ENCODE results near the gene USP33. TPM values are rescaled to one million over a fixed set of nuclear protein-coding genes. Genes with fewer than 3 reads are reported as not detected.
A peak's percentile ranks its signal among the peaks of the same experiment; 100 is the strongest.
"Not testable (repeated sequence)": the region's sequence is repeated elsewhere in the genome, so short reads cannot be mapped to it uniquely, and the experiment has no call there.

USP33 gene
- total RNA-seq, 2 experiments from 2014 or later = 45.7 to 56.6 TPM

GRCh38 chr1:77776007-77776700 is 16.5 kb upstream of the USP33 start:
- Mint-ChIP-seq H3K4me3 (no peak overlapping the region), H3K4me1 (ENCODE audit: low read depth) (peaks cover 20% of the 10 kb centered on the region), H3K9me3 (ENCODE audit: insufficient read depth) (no peaks in the 10 kb centered on the region), H3K27me3 (ENCODE audit: low read depth) (no peaks in the 10 kb centered on the region), H3K36me3 (ENCODE audit: low read depth) (peaks cover 2% of the 10 kb centered on the region), H3K27ac (no peak overlapping the region)
- ChIA-PET POLR2A (interaction anchor here (0.7 kb wide), 1 partner anchor 16 kb away, joined by 3 read pairs; the partner anchor contains the start of gene USP33), CTCF (no interaction called here)
- DNase-seq = no peak
- no peak for ATAC-seq

- Mint-ChIP-seq H3K4me1 (ENCODE audit: low read depth) (no peaks in the 10 kb centered on the region), H3K27me3 (ENCODE audit: low read depth) (no peaks in the 10 kb centered on the region), H3K4me3 (no peak overlapping the region), H3K27ac (no peak overlapping the region), H3K9me3 (ENCODE audit: insufficient read depth) (no peaks in the 10 kb centered on the region), H3K36me3 (ENCODE audit: low read depth) (no peaks in the 10 kb centered on the region)
- CTCF ChIA-PET = no interaction called here
- DNase-seq = no peak
- ATAC-seq = no peak
- POLR2A ChIA-PET = no interaction called here
These were observed 8.4 kb upstream of the USP33 start for GRCh38 chr1:77768006-77768405.

- Mint-ChIP-seq H3K4me3 (no peak overlapping the region), H3K27ac (no peak overlapping the region), H3K27me3 (ENCODE audit: low read depth) (no peaks in the 10 kb centered on the region), H3K4me1 (ENCODE audit: low read depth) (peaks cover 15% of the 10 kb centered on the region), H3K36me3 (ENCODE audit: low read depth) (peaks cover 7% of the 10 kb centered on the region), H3K9me3 (ENCODE audit: insufficient read depth) (no peaks in the 10 kb centered on the region)
- no peak for DNase-seq
- ChIA-PET CTCF (no interaction called here), POLR2A (no interaction called here)
- ATAC-seq = no peak
These were observed 2.4 kb upstream of the USP33 start for GRCh38 chr1:77762072-77762476.

GRCh38 chr1:77757603-77758002 is 2.0 kb downstream of the USP33 start:
- Mint-ChIP-seq H3K27ac (no peak overlapping the region), H3K4me1 (ENCODE audit: low read depth) (peaks cover 32% of the 10 kb centered on the region), H3K4me3 (peak overlapping the region; percentile 50), H3K36me3 (ENCODE audit: low read depth) (peaks cover 10% of the 10 kb centered on the region), H3K9me3 (ENCODE audit: insufficient read depth) (no peaks in the 10 kb centered on the region), H3K27me3 (ENCODE audit: low read depth) (no peaks in the 10 kb centered on the region)
- no peak for DNase-seq
- ATAC-seq = no peak
- CTCF ChIA-PET = interaction anchor here (1.4 kb wide), 1 partner anchor 23 kb away, joined by 3 read pairs; no protein-coding TSS in a partner anchor
- POLR2A ChIA-PET = interaction anchor here (1.8 to 2.0 kb wide), 2 partner anchors 22 to 75 kb away, joined by 4 to 6 read pairs; partner anchors contain the start of genes MIGA1 and ZZZ3

GRCh38 chr1:77757066-77757584 is 2.5 kb downstream of the USP33 start:
- H3K27me3 Mint-ChIP-seq (ENCODE audit: low read depth) = no peaks in the 10 kb centered on the region
- CTCF ChIA-PET = interaction anchor here (1.0 to 1.2 kb wide), 3 partner anchors 22 to 74 kb away, joined by 3 read pairs; partner anchors contain the start of genes MIGA1 and ZZZ3
- DNase-seq = no peak
- peak overlapping the region; percentile 50 for H3K4me3 Mint-ChIP-seq
- H3K36me3 Mint-ChIP-seq (ENCODE audit: low read depth) = peaks cover 11% of the 10 kb centered on the region
- peaks cover 32% of the 10 kb centered on the region for H3K4me1 Mint-ChIP-seq (ENCODE audit: low read depth)
- H3K27ac Mint-ChIP-seq = no peak overlapping the region
- H3K9me3 Mint-ChIP-seq (ENCODE audit: insufficient read depth) = no peaks in the 10 kb centered on the region
- POLR2A ChIA-PET = interaction anchor here (1.1 to 2.0 kb wide), 3 partner anchors 22 to 75 kb away, joined by 3 to 6 read pairs (median 4); partner anchors contain the start of genes MIGA1 and ZZZ3
- no peak for ATAC-seq

- ChIA-PET POLR2A (interaction anchor here (0.7 to 2.0 kb wide), 4 partner anchors 23 to 248 kb away, joined by 3 to 4 read pairs (median 3); partner anchors contain the start of genes DNAJB4, MIGA1 and ZZZ3), CTCF (interaction anchor here (1.0 to 1.2 kb wide), 3 partner anchors 23 to 74 kb away, joined by 3 read pairs; partner anchors contain the start of genes MIGA1 and ZZZ3)
- Mint-ChIP-seq H3K27me3 (ENCODE audit: low read depth) (no peaks in the 10 kb centered on the region), H3K27ac (peak overlapping the region; percentile 28), H3K9me3 (ENCODE audit: insufficient read depth) (no peaks in the 10 kb centered on the region), H3K4me3 (no peak overlapping the region), H3K4me1 (ENCODE audit: low read depth) (peaks cover 33% of the 10 kb centered on the region), H3K36me3 (ENCODE audit: low read depth) (peaks cover 12% of the 10 kb centered on the region)
- DNase-seq (no peak), ATAC-seq (no peak)
These were observed 3.4 kb downstream of the USP33 start for GRCh38 chr1:77756052-77756754.

GRCh38 chr1:77749489-77749888 is 10.2 kb downstream of the USP33 start:
- peaks cover 16% of the 10 kb centered on the region for H3K36me3 Mint-ChIP-seq (ENCODE audit: low read depth)
- CTCF ChIA-PET = interaction anchor here (0.6 kb wide), 1 partner anchor 60 kb away, joined by 3 read pairs; no protein-coding TSS in a partner anchor
- DNase-seq; POLR2A ChIA-PET; H3K4me1 Mint-ChIP-seq (ENCODE audit: low read depth); H3K27ac Mint-ChIP-seq; H3K9me3 Mint-ChIP-seq (ENCODE audit: insufficient read depth); H3K27me3 Mint-ChIP-seq (ENCODE audit: low read depth); ATAC-seq; H3K4me3 Mint-ChIP-seq: not testable (repeated sequence)

- Mint-ChIP-seq H3K4me1 (ENCODE audit: low read depth) (no peaks in the 10 kb centered on the region), H3K27ac (no peak overlapping the region), H3K36me3 (ENCODE audit: low read depth) (peaks cover 19% of the 10 kb centered on the region), H3K9me3 (ENCODE audit: insufficient read depth) (no peaks in the 10 kb centered on the region), H3K27me3 (ENCODE audit: low read depth) (no peaks in the 10 kb centered on the region), H3K4me3 (no peak overlapping the region)
- DNase-seq (no peak), ATAC-seq (no peak)
- ChIA-PET CTCF (no interaction called here), POLR2A (no interaction called here)
These were observed 15.1 kb downstream of the USP33 start for GRCh38 chr1:77744576-77744975.

- no peak overlapping the region for H3K4me3 Mint-ChIP-seq
- ATAC-seq (no peak), DNase-seq (no peak)
- H3K4me1 Mint-ChIP-seq (ENCODE audit: low read depth) = no peaks in the 10 kb centered on the region
- no peaks in the 10 kb centered on the region for H3K27me3 Mint-ChIP-seq (ENCODE audit: low read depth)
- peaks cover 32% of the 10 kb centered on the region for H3K36me3 Mint-ChIP-seq (ENCODE audit: low read depth)
- ChIA-PET CTCF (no interaction called here), POLR2A (no interaction called here)
- no peak overlapping the region for H3K27ac Mint-ChIP-seq
- no peaks in the 10 kb centered on the region for H3K9me3 Mint-ChIP-seq (ENCODE audit: insufficient read depth)
These were observed 17.6 kb downstream of the USP33 start for GRCh38 chr1:77742011-77742555.

- ATAC-seq = no peak
These were observed 18.3 kb downstream of the USP33 start for GRCh38 chr1:77741316-77741715.

GRCh38 chr1:77739235-77739634 is 20.4 kb downstream of the USP33 start:
- H3K4me1 Mint-ChIP-seq (ENCODE audit: low read depth) = no peaks in the 10 kb centered on the region
- H3K27me3 Mint-ChIP-seq (ENCODE audit: low read depth) = no peaks in the 10 kb centered on the region
- no peak for DNase-seq
- ChIA-PET POLR2A (no interaction called here), CTCF (interaction anchor here (0.7 to 0.9 kb wide), 2 partner anchors 375 to 520 kb away, joined by 3 read pairs; partner anchors contain the start of gene PIGK)
- H3K36me3 Mint-ChIP-seq (ENCODE audit: low read depth) = peaks cover 29% of the 10 kb centered on the region
- no peak overlapping the region for H3K4me3 Mint-ChIP-seq
- no peaks in the 10 kb centered on the region for H3K9me3 Mint-ChIP-seq (ENCODE audit: insufficient read depth)
- ATAC-seq = no peak
- no peak overlapping the region for H3K27ac Mint-ChIP-seq

More at GRCh38 chr1:77741316-77741715, 18.3 kb downstream of the USP33 start:
- ChIA-PET POLR2A (no interaction called here), CTCF (no interaction called here)
- no peak for DNase-seq
- Mint-ChIP-seq H3K27ac (no peak overlapping the region), H3K9me3 (ENCODE audit: insufficient read depth) (no peaks in the 10 kb centered on the region), H3K4me3 (no peak overlapping the region), H3K4me1 (ENCODE audit: low read depth) (no peaks in the 10 kb centered on the region), H3K36me3 (ENCODE audit: low read depth) (peaks cover 32% of the 10 kb centered on the region), H3K27me3 (ENCODE audit: low read depth) (no peaks in the 10 kb centered on the region)
